A549 (cell line): Measurements from ENCODE around the gene FAM120B. TPM values are rescaled to one million over a fixed set of nuclear protein-coding genes. Genes with fewer than 3 reads are reported as not detected.

Experiments
- ATAC-seq, 2 experiments: fragments of 200-7000 bp in 1 of 2; fragments of >200 bp in 1 of 2; cut with Nextera tagmentation in 1 of 2; cut with Tn5 transposase in 1 of 2; 3 replicates each; pipeline versions ENCODE4 v1.8.0 to v1.9.1; 2018 to 2020; ENCODE audit warnings: mild to moderate bottlenecking in 1 of 2, moderate library complexity in 1 of 2
- CTCF ChIA-PET: fragments of 300-600 bp; sonication (Branson Sonifier 250); formaldehyde crosslinking; extraction: SDS; loops from one replicate; lab custom pipeline; 2021; ENCODE audit warnings: antibody characterized with exemption, inconsistent platforms; lab: Yijun Ruan, JAX
- POLR2A ChIA-PET: fragments of 350-600 bp; formaldehyde crosslinking; extraction: SDS; loops from one replicate; lab custom pipeline; 2021; ENCODE audit warnings: antibody characterized with exemption, inconsistent platforms; lab: Yijun Ruan, JAX
- DNase-seq, 2 experiments: peaks; one replicate each; pipeline versions ENCODE4 v3.0.0 to v3.0.0-alpha.2; 2011 to 2016; ENCODE audit warnings: low read depth in 1 of 2, low spot score in 1 of 2
- FAIRE-seq: peaks from 2 replicates; lab custom pipeline; 2011; peaks lifted over from hg19 to GRCh38; lab: Jason Lieb, UNC
- H3K27ac ChIP-seq, 2 experiments: fragments of >200 bp; sonication (Bioruptor Twin); formaldehyde crosslinking; 3 replicates each; pipeline ENCODE4 v1.5.1; 2016 to 2017
- H3K4me1 ChIP-seq: fragments of >200 bp; sonication (Bioruptor Twin); formaldehyde crosslinking; 3 replicates; pipeline ENCODE4 v1.6.1; 2016
- H3K4me2 ChIP-seq: fragments of >200 bp; sonication (Bioruptor Twin); formaldehyde crosslinking; 3 replicates; pipeline ENCODE4 v1.6.1; 2016
- H3K4me3 ChIP-seq: fragments of >200 bp; sonication (Bioruptor Twin); formaldehyde crosslinking; 3 replicates; pipeline ENCODE4 v1.5.1; 2016
- H3K9me3 ChIP-seq: fragments of >200 bp; sonication (Bioruptor Twin); formaldehyde crosslinking; 3 replicates; pipeline ENCODE4 v1.6.1; 2016
- CBX2 ChIP-seq: fragments of 200-600 bp; sonication (generic); IDR thresholded peaks from 2 replicates; pipeline ENCODE4 v1.6.1; 2016; ENCODE audit warnings: low read depth, mild to moderate bottlenecking, borderline replicate concordance
- CBX8 ChIP-seq: fragments of 200-600 bp; sonication (generic); IDR thresholded peaks from 2 replicates; pipeline ENCODE4 v1.6.1; 2016
- EHMT2 ChIP-seq: fragments of 200-600 bp; sonication (generic); IDR thresholded peaks from 2 replicates; pipeline ENCODE4 v1.6.1; 2016; ENCODE audit warnings: antibody characterized with exemption, low read depth, mild to moderate bottlenecking, moderate library complexity
- FOXS1 ChIP-seq: fragments of 250-450 bp; sonication (Bioruptor Pico); IDR thresholded peaks from 2 replicates; pipeline ENCODE4 v1.5.0; 2020; ENCODE audit warnings: mild to moderate bottlenecking, moderate library complexity
- HOXB13 ChIP-seq: fragments of 250-450 bp; sonication (Bioruptor Pico); IDR thresholded peaks from 2 replicates; pipeline ENCODE4 v1.5.0; 2020; ENCODE audit warnings: low read depth, mild to moderate bottlenecking, moderate library complexity
- JUN ChIP-seq, 2 experiments: fragments of >200 bp; sonication (Bioruptor Twin); formaldehyde crosslinking; IDR thresholded peaks; 2 replicates in 1 of 2; 3 replicates in 1 of 2; pipeline ENCODE4 v1.6.1; 2016 to 2017
- KDM1A ChIP-seq: fragments of 200-600 bp; sonication (generic); IDR thresholded peaks from 2 replicates; pipeline ENCODE4 v1.6.1; 2016; ENCODE audit warnings: low read depth, mild to moderate bottlenecking
- MAZ ChIP-seq: fragments of 150-350 bp; IDR thresholded peaks from 2 replicates; pipeline ENCODE4 v1.6.1; 2014; ENCODE audit warnings: antibody characterized with exemption, low read depth, low read length, borderline replicate concordance
- PHF8 ChIP-seq: fragments of 200-600 bp; sonication (generic); IDR thresholded peaks from 2 replicates; pipeline ENCODE4 v1.6.1; 2016; ENCODE audit warnings: low read depth, mild to moderate bottlenecking, antibody characterized with exemption, moderate library complexity, borderline replicate concordance
- POLR2A ChIP-seq: IDR thresholded peaks from 2 replicates; pipeline ENCODE4 v1.6.1; 2012; ENCODE audit warnings: mild to moderate bottlenecking, low read length
- RARB ChIP-seq: fragments of 250-450 bp; sonication (Bioruptor Pico); IDR thresholded peaks from 2 replicates; pipeline ENCODE4 v1.8.0; 2021; ENCODE audit warnings: mild to moderate bottlenecking, moderate library complexity
- RFX5 ChIP-seq: fragments of 450-650 bp; IDR thresholded peaks from 2 replicates; pipeline ENCODE4 v1.7.1; 2014; ENCODE audit warnings: antibody characterized with exemption, mild to moderate bottlenecking, moderate library complexity
- RNF2 ChIP-seq: fragments of 200-600 bp; sonication (generic); IDR thresholded peaks from 2 replicates; pipeline ENCODE4 v1.6.1; 2016; ENCODE audit warnings: low read depth, mild to moderate bottlenecking, antibody characterized with exemption, moderate library complexity, borderline replicate concordance
- SMC3 ChIP-seq: fragments of >200 bp; sonication (Bioruptor Twin); formaldehyde crosslinking; IDR thresholded peaks from 3 replicates; pipeline ENCODE4 v1.6.1; 2018; ENCODE audit warnings: inconsistent platforms
- SREBF2 ChIP-seq: fragments of 450-650 bp; IDR thresholded peaks from 2 replicates; pipeline ENCODE4 v1.6.1; 2014; ENCODE audit warnings: mild to moderate bottlenecking, moderate library complexity
- TFCP2L1 ChIP-seq: fragments of 250-450 bp; sonication (Bioruptor Pico); IDR thresholded peaks from 2 replicates; pipeline ENCODE4 v1.5.0; 2021; ENCODE audit warnings: mild to moderate bottlenecking
- TP53 ChIP-seq: fragments of 250-450 bp; sonication (Bioruptor Pico); IDR thresholded peaks from 2 replicates; pipeline ENCODE4 v1.5.0; 2021; ENCODE audit warnings: mild to moderate bottlenecking, moderate library complexity
- WGBS: methylation state at CpG from one replicate; pipeline ENCODE4 v1.1.6; 2017; ENCODE audit errors: missing lambda C conversion rate; 5-methylcytosine and 5-hydroxymethylcytosine counted together
- polyA minus RNA-seq: library from RNA; depleted of rRNA, polyadenylated mRNA; stranded (reverse); fragments of >200 nt; gene quantifications from 2 replicates; pipeline ENCODE4 v1.2.3, GENCODE V29; 2011; rRNA and poly(A)+ RNA removed
- polyA plus RNA-seq, 4 experiments: library from polyadenylated mRNA; depleted of rRNA in 3 of 4; stranded (reverse); fragments of >200 nt; fragmentation: RNase III in 1 of 4; extraction: RNeasy Plus Mini Kit Qiagen cat#74134 plus additional on column Dnase treatment in 1 of 4; gene quantifications; 2 replicates in 3 of 4; 3 replicates in 1 of 4; pipeline ENCODE4 v1.2.3, GENCODE V29; 2011 to 2017
- TF ChIP-seq, protein P1 (sequence below): IDR thresholded peaks from 2 replicates; pipeline ENCODE4 v1.6.1; 2012; ENCODE audit warnings: low read depth, borderline replicate concordance
- TF ChIP-seq, protein P2 (sequence below): fragments of >200 bp; sonication (Bioruptor Twin); formaldehyde crosslinking; IDR thresholded peaks from 3 replicates; pipeline ENCODE4 v1.6.1; 2016
- TF ChIP-seq, protein P3 (sequence below): fragments of >200 bp; sonication (Bioruptor Twin); formaldehyde crosslinking; IDR thresholded peaks from 3 replicates; pipeline ENCODE4 v1.5.1; 2016
- TF ChIP-seq, protein P4 (sequence below): IDR thresholded peaks from 2 replicates; pipeline ENCODE4 v1.6.1; 2012
- TF ChIP-seq, protein P5 (sequence below): fragments of 150-350 bp; IDR thresholded peaks from 2 replicates; pipeline ENCODE4 v1.6.1; 2014; ENCODE audit warnings: low read depth, mild to moderate bottlenecking, low read length
- TF ChIP-seq, protein P6 (sequence below): IDR thresholded peaks from 2 replicates; pipeline ENCODE4 v1.6.1; 2012

FAM120B gene, protein sequence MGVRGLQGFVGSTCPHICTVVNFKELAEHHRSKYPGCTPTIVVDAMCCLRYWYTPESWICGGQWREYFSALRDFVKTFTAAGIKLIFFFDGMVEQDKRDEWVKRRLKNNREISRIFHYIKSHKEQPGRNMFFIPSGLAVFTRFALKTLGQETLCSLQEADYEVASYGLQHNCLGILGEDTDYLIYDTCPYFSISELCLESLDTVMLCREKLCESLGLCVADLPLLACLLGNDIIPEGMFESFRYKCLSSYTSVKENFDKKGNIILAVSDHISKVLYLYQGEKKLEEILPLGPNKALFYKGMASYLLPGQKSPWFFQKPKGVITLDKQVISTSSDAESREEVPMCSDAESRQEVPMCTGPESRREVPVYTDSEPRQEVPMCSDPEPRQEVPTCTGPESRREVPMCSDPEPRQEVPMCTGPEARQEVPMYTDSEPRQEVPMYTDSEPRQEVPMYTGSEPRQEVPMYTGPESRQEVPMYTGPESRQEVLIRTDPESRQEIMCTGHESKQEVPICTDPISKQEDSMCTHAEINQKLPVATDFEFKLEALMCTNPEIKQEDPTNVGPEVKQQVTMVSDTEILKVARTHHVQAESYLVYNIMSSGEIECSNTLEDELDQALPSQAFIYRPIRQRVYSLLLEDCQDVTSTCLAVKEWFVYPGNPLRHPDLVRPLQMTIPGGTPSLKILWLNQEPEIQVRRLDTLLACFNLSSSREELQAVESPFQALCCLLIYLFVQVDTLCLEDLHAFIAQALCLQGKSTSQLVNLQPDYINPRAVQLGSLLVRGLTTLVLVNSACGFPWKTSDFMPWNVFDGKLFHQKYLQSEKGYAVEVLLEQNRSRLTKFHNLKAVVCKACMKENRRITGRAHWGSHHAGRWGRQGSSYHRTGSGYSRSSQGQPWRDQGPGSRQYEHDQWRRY
- polyA plus RNA-seq (2011; rRNA removed) = 7.7 and 14.7 TPM in 2 replicates
- polyA plus RNA-seq (2012; cell fraction: cytosol; rRNA removed) = 2.3 and 3.0 TPM in 2 replicates
- polyA plus RNA-seq (2012; cell fraction: nucleus; rRNA removed) = 4.4 and 5.4 TPM in 2 replicates
- polyA plus RNA-seq (2017; fragmentation: RNase III; extraction: RNeasy Plus Mini Kit Qiagen cat#74134 plus additional on column Dnase treatment) = 7.0 to 7.7 TPM (median 7.3 TPM) in 3 replicates
- polyA minus RNA-seq = 21.3 and 23.4 TPM in 2 replicates

DNA sequence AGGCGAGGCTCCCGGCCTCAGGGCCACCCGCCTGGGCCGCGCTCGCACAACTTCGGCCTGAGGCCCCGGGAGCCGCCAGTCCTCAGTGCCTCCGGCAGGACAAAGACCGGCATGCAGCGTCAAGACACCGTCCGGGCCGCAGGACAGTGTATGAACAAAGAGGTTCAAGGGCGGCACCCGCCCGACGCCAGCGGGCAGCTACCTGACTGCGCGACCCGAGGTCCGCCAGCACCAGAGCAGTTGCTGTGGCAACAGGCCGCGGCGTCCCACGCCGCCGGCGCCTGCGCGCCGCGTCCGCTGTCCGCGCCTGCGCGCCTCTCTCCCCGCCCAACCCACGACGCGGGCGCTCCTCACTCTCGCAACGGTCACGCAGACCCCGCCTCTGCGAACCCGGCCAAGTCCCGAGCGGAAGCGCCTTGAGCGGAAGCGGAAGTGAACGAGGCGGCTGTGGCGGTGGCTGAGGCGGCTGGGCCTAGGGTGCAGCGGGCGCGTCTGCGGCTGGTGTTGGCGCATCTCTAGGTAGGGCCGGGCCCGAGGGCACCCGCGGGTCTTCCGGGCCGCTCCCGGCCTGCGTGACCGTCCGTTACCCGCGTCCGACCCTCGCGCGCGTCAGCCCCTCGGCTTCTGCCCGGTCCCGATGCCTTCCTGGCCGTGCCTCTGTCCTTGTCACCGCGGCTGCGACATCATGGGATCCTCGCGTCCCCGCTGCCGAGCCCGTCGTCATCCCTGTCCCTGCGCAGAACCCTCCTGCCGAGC is at the start of gene FAM120B:
TSS of gene FAM120B (plus strand) at position 435 of the 756 bp plus-strand sequence. CDS start 10,633 bp downstream, outside the sequence.
- Histone ChIP-seq H3K27ac (peak within 1 kb of the TSS; percentile 86 to 100), H3K9me3 (no peaks in the 10 kb centered on the region), H3K4me3 (peak within 1 kb of the TSS; percentile 87), H3K4me1 (peaks cover 13% of the 10 kb centered on the region; the same call in 1 of the 3 replicates), H3K4me2 (peak within 1 kb of the TSS; percentile 96)
- TF ChIP-seq PHF8 (peak; percentile 84), POLR2A (peak; percentile 86), SMC3 (no peak), TFCP2L1 (CRISPR knock-in tag) (no peak), JUN (IDR thresholded peaks at IDR 0.05) (peak in 1 of 2 experiments; percentile 67; a peak in 2 of 5 replicates), CBX2 (no peak)
- TF ChIP-seq, protein P1, sequence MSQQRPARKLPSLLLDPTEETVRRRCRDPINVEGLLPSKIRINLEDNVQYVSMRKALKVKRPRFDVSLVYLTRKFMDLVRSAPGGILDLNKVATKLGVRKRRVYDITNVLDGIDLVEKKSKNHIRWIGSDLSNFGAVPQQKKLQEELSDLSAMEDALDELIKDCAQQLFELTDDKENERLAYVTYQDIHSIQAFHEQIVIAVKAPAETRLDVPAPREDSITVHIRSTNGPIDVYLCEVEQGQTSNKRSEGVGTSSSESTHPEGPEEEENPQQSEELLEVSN = peak; percentile 40; the same call in 1 of the 2 replicates
- TF ChIP-seq, protein P2, sequence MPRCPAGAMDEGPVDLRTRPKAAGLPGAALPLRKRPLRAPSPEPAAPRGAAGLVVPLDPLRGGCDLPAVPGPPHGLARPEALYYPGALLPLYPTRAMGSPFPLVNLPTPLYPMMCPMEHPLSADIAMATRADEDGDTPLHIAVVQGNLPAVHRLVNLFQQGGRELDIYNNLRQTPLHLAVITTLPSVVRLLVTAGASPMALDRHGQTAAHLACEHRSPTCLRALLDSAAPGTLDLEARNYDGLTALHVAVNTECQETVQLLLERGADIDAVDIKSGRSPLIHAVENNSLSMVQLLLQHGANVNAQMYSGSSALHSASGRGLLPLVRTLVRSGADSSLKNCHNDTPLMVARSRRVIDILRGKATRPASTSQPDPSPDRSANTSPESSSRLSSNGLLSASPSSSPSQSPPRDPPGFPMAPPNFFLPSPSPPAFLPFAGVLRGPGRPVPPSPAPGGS = peak; percentile 72; the same call in 2 of the 3 replicates
- DNase-seq = peak; percentile 81 to 91
- POLR2A ChIA-PET = interaction anchor here (1.0 kb wide), 1 partner anchor 11 kb away, joined by 3 read pairs; no protein-coding TSS in a partner anchor
- peak; percentile 98 for ATAC-seq
- CTCF ChIA-PET = no interaction called here
- WGBS = under 1% methylated on average over 18 of the region's 97 CpGs
- no peak for FAIRE-seq

DNA sequence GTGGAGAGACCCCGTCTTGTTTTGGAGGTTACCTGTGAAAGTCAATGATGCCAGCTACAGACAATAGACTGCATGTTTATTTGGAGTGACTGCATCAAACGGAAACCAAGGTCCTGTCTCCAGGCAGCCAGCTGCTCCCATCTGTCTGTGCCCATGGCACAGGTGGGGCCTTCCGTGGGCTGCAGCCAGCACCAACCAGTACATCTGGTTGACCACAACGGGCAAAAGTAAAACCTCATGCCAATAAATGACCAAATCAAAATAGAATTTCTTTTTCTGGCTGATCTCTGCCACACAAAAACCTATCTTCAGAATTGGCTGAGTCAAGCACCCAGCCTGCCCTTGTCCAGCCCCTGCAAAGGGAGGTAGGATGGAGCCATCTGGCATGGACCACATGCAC is 49.2 kb upstream of the FAM120B start:
- Histone ChIP-seq H3K9me3 (no peaks in the 10 kb centered on the region), H3K27ac (no peak overlapping the region), H3K4me2 (no peak overlapping the region), H3K4me3 (no peak overlapping the region), H3K4me1 (no peaks in the 10 kb centered on the region)
- ChIA-PET CTCF (no interaction called here), POLR2A (no interaction called here)
- no peak for ATAC-seq
- no peak for FAIRE-seq
- 34% methylated on average over 3 of the region's 4 CpGs for WGBS
- no peak for DNase-seq
- no peak for TF ChIP-seq FOXS1 (CRISPR knock-in tag)
- TF ChIP-seq KDM1A = no peak
- TF ChIP-seq, protein P3, sequence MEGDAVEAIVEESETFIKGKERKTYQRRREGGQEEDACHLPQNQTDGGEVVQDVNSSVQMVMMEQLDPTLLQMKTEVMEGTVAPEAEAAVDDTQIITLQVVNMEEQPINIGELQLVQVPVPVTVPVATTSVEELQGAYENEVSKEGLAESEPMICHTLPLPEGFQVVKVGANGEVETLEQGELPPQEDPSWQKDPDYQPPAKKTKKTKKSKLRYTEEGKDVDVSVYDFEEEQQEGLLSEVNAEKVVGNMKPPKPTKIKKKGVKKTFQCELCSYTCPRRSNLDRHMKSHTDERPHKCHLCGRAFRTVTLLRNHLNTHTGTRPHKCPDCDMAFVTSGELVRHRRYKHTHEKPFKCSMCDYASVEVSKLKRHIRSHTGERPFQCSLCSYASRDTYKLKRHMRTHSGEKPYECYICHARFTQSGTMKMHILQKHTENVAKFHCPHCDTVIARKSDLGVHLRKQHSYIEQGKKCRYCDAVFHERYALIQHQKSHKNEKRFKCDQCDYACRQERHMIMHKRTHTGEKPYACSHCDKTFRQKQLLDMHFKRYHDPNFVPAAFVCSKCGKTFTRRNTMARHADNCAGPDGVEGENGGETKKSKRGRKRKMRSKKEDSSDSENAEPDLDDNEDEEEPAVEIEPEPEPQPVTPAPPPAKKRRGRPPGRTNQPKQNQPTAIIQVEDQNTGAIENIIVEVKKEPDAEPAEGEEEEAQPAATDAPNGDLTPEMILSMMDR = no peak
- TF ChIP-seq HOXB13 (CRISPR knock-in tag) = no peak
- TF ChIP-seq RNF2 = no peak
- TF ChIP-seq SREBF2 = no peak
- TF ChIP-seq RARB = no peak
- TF ChIP-seq, protein P4, sequence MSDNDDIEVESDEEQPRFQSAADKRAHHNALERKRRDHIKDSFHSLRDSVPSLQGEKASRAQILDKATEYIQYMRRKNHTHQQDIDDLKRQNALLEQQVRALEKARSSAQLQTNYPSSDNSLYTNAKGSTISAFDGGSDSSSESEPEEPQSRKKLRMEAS = no peak
- TF ChIP-seq, protein P5, sequence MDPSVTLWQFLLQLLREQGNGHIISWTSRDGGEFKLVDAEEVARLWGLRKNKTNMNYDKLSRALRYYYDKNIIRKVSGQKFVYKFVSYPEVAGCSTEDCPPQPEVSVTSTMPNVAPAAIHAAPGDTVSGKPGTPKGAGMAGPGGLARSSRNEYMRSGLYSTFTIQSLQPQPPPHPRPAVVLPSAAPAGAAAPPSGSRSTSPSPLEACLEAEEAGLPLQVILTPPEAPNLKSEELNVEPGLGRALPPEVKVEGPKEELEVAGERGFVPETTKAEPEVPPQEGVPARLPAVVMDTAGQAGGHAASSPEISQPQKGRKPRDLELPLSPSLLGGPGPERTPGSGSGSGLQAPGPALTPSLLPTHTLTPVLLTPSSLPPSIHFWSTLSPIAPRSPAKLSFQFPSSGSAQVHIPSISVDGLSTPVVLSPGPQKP = no peak
- TF ChIP-seq MAZ = no peak
- TF ChIP-seq TP53 (CRISPR knock-in tag) = no peak
- TF ChIP-seq CBX8 = no peak
- TF ChIP-seq POLR2A = no peak
- TF ChIP-seq TFCP2L1 (CRISPR knock-in tag) = no peak
- TF ChIP-seq, protein P6, sequence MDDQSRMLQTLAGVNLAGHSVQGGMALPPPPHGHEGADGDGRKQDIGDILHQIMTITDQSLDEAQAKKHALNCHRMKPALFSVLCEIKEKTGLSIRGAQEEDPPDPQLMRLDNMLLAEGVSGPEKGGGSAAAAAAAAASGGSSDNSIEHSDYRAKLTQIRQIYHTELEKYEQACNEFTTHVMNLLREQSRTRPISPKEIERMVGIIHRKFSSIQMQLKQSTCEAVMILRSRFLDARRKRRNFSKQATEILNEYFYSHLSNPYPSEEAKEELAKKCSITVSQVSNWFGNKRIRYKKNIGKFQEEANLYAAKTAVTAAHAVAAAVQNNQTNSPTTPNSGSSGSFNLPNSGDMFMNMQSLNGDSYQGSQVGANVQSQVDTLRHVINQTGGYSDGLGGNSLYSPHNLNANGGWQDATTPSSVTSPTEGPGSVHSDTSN = no peak
- no peak for TF ChIP-seq EHMT2
- no peak for TF ChIP-seq RFX5
